NCI-H748 (cell line): ENCODE results near the gene GALP.
"Not testable (repeated sequence)": the region's sequence is repeated elsewhere in the genome, so short reads cannot be mapped to it uniquely, and the experiment has no call there.

Experiments used
- DNase-seq: peaks from one replicate; lab custom pipeline; 2025; ENCODE audit not compliant: unreplicated experiment; lab: John Stamatoyannopoulos, UW

GALP gene

DNA sequence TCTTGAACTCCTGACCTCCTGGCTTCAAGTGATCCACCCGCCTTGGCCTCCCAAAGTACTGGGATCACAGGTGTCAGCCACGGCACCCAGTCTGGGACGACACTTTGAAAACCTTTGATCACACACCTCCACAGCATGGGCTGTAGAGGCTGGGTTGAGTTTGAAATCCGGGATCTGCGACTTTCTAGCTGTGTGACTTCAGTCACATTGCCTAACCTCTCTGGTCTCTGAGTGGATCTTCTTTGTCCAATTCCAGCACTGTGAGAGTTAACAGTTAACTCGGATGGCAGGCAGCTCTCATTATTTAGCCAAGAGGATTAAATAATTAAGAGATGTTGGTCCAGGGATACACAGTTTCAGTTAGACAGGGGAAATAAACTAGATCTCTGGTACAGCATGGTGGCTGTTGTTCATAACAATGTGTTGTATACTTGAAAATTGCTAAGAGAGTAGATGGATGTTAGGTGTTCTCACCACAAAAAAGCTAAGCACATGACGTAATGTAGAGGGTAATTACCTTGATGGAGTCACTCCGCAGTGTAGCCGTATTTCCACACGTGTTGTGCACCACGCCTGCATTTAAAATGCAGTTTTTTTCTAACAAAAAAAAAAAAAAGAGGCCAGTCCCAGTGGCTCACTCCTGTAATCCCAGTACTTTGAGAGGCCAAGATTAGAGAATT, 1.9 kb downstream of the GALP start:
- DNase-seq, result peak; percentile 26

- DNase-seq, result no peak
These were observed 14.0 kb downstream of the GALP start for GRCh38 chr19:56189785-56190184.

DNA sequence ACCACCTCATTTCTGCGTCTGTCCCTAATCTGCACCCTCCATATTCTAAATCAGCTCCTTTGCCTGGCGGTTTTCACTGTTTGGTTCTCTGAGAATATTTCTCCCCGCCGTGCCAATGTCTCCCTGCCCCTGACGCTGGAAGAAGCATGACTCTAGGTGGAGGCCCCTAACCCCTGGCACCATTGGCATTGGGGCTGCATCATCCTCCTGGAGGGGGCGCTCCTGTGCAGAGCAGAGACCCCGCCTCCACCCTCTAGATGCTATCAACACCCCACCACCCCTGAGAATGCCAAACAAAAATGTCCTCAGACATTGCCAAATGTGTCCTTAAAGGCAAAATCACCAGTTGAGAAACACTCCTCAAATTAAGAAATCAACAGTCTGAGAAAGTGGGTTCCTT, 15.3 kb downstream of the GALP start:
- no peak for DNase-seq

- no peak for DNase-seq
These were observed 15.9 kb downstream of the GALP start for GRCh38 chr19:56191711-56192110.

DNA sequence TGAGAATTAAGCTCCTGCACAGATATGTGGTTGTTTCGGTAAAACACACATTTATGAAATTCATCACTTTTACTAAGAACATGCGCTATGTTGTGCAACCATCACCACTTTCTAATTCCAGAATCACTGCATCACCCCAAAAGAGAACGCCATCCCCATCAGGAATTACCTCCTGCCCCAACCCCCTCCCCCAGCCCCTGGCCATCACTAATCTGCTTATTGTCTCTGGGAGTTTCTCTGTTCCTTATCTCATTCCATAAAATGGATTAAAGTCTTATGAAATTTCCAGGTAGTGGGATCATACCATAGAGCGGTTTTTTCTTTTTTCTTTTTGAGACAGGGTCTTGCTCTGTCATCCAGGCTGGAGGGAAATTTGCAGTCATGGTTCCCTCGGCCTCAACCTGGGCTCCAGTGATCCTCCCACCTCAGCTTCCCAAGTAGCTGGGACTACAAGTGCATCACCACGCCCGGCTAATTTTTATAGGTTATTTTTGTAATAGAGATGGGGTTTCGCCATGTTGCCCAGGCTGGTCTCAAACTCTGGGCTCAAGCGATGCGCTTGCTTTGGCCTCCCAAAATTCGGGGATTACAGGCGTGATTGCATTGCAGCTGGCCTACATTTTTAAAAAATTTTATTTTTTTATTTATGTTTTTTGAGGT, 18.3 kb downstream of the GALP start:
- DNase-seq, result no peak

GRCh38 chr19:56197646-56198045, 21.8 kb downstream of the GALP start, which contains the start of gene ZSCAN5B:
Gene ZSCAN5B (minus strand): TSS chr19:56197783. CDS start chr19:56193052, 4,731 bp downstream.
- DNase-seq, result not testable (repeated sequence)

GRCh38 chr19:56199687-56200086, 23.9 kb downstream of the GALP start:
- DNase-seq, result no peak

DNA sequence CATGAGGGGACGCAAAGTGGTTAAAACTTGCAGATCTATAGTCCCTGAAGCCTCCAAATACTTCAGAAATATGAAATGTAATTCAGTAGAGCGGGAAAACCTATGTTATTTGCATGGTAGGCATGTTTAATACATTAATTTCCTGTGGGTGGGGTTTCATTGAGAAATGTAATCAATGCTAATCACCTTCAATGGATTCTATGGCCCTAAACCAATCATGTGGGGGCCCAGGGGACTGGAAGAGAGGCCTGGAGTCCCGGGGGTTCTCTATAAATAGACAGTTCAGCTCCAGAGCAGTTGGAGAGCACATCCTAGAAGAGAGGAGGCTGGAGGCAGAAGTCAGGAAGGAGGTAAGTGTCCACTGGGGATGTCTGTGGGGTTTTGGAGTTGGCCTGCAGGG, 26.2 kb downstream of the GALP start, which contains the start of gene ZSCAN5C:
Gene ZSCAN5C (plus strand): TSS at position 301 of the 400 bp plus-strand sequence. CDS start 3,641 bp downstream, outside the sequence.
- DNase-seq, result no peak

DNA sequence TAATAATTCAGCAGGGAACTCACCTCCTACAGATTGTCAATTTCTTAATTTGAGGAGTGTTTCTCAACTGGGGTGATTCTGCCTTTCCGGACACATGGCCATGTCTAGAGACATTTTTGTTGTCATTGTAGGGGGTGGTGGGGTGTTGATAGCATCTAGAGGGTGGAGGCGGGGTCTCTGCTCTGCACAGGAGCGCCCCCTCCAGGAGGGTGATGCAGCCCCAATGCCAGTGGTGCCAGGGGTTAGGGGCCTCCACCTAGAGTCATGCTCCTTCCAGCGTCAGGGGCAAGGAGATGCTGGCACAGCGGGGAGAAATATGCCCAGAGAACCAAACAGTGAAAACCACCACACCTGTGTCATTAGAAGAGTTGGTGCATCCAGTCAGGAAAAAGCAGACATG, 31.8 kb downstream of the GALP start:
- not testable (repeated sequence) for DNase-seq

DNA sequence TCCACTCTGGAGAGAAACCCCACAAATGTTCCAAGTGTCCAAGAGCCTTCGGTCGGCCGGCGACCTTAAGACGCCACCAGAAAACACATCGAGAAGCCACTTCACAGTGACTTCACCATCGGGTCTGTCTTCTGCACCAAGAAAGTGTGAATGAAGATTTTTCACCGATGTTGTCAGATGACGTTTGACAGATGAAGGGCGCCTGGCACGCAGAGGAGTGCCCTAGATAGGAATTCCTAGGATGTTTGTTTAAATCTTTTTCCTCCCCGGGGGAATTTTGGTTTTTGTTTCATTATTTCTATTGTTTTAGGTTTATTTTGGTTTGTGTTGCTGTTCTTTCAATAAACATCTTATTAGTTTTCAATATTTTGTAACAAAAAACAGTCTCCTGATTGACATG, 33.3 kb downstream of the GALP start:
- no peak for DNase-seq

DNA sequence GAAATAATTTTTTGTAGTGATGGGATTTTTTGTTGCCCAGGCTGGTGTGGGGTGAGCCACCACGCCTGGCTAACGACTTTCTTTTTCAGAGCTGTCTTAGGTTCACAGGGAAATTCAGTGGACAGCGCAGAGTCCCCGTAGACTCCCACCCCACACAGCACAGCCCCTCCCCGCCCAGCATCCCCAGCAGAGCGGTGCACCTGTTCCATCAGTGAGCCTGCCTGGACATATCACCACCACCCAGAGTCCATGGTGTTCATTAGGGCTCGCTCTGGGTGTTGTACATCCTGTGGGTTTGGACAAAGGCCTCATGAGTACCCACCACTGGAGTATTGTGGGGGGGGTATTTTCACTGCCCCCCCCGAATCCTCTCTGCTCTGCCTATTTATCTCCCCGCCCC, 34.2 kb downstream of the GALP start:
- DNase-seq, result not testable (repeated sequence)

- DNase-seq, result no peak
These were observed 35.9 kb downstream of the GALP start for GRCh38 chr19:56211718-56212117.

DNA sequence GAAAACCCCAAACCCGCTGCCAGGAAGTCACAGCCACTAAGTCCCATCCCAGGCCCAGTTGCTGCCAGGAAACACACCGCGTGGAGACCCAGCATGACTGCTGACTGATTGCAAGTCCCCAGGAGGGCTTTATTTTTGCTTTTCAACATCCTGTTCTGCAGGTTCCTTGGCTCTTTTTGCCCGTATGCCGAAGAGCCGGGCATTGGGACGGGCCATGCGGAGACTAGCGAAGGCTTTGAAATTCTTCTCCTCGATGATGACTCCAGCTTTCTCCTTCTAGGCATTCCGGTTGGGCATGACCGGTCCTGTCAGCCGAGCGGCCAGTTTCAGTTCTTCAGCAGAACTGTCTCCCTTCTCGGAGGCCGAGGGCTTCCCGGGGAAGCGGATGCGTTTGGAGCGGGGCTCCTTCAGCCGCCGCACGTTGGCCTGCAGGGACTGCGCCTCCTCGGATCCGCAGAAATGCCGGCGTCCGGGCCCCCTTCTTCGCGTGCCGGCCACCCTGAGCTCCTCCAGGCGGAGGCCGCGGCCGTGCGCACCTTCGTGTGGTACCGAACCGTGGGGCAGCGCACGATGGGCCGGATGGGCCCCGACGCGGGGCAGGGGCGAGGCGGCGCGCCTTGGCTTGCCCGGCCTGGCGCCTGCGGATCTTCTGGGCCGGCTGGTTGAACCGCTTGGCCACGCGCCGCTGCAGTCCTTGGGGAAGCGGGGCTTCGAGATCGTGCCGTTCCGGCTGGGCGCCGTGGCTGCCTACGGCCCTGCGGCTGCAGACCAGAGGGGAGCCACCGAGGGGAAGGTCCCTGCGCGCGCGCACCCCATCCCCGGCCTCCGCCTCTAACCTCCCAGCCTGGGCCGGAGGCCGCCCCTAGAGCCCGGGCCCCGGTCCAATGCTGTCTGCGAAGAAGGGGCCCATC, 41.5 kb downstream of the GALP start:
- peak; percentile 55 for DNase-seq

GRCh38 chr19:56218961-56219360, 43.2 kb downstream of the GALP start:
- DNase-seq, result no peak

DNA sequence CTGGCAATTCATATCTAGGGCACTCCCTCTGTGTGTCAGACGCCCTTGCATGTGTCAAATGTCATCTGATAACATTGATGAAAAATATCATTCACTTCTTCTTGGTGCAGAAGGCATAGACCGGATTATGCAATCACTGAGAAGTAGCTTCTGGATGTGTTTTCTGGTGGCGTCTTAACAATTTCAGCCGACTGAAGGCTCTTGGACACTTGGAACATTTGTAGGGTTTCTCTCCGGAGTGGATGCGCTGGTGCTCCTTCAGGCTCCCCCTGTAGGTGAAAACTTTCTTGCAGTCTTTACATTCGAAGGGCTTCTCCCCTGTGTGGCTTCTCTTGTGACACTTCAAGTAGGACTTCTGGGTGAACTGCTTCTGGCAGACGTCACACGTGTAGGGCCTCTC, 45.6 kb downstream of the GALP start:
- peak; percentile 19 for DNase-seq

DNA sequence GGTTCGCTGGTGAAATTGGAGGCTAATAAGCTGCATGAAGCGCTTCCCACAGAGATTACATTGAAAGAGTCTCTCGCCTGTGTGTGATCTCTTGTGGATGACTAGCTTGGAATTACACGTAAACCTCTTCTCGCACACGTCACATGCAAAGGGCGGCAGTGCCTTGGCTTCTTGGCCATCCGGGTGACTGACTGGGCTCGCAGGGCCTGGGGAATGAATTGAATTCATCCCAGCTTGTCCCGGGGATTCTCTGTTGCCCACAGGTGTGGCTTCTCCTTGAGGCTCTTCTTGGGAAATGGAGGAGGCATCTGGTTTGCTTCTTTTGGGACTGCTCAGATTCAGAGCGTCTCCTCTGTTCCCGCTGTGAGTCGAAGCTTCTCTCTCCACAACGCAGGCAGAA, 46.0 kb downstream of the GALP start:
- no peak for DNase-seq

- no peak for DNase-seq
These were observed 47.1 kb downstream of the GALP start for GRCh38 chr19:56222901-56223300.

- no peak for DNase-seq
These were observed 47.7 kb downstream of the GALP start for GRCh38 chr19:56223481-56223880.
